ENCODE data around the gene OSBPL10.

OSBPL10 gene

DNA sequence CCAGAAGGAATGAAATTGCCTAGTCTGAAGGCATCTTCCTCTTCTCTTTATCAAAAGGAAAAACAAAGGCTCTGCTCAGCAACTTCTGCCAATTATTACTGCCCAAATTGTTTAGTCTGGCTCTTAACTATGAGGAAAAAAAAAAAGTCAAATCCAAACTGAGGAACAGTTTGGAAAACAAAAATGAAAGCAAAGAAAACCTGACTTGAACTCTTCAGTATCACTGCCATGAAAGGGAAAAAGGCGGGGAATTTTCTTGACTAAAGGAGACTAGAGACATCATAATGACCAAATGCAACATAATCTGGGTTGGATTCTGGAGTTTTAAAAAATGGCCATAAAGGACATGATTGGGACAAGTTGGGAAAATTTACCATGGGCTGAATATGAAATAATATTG lies 292.1 kb downstream of the OSBPL10 start:
- TF ChIP-seq, protein P1, sequence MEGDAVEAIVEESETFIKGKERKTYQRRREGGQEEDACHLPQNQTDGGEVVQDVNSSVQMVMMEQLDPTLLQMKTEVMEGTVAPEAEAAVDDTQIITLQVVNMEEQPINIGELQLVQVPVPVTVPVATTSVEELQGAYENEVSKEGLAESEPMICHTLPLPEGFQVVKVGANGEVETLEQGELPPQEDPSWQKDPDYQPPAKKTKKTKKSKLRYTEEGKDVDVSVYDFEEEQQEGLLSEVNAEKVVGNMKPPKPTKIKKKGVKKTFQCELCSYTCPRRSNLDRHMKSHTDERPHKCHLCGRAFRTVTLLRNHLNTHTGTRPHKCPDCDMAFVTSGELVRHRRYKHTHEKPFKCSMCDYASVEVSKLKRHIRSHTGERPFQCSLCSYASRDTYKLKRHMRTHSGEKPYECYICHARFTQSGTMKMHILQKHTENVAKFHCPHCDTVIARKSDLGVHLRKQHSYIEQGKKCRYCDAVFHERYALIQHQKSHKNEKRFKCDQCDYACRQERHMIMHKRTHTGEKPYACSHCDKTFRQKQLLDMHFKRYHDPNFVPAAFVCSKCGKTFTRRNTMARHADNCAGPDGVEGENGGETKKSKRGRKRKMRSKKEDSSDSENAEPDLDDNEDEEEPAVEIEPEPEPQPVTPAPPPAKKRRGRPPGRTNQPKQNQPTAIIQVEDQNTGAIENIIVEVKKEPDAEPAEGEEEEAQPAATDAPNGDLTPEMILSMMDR (IDR thresholded peaks at IDR 0.05) = no peak
- H3K4me3 ChIP-seq (ENCODE audit: low read depth, low read length) = no peak overlapping the region

DNA sequence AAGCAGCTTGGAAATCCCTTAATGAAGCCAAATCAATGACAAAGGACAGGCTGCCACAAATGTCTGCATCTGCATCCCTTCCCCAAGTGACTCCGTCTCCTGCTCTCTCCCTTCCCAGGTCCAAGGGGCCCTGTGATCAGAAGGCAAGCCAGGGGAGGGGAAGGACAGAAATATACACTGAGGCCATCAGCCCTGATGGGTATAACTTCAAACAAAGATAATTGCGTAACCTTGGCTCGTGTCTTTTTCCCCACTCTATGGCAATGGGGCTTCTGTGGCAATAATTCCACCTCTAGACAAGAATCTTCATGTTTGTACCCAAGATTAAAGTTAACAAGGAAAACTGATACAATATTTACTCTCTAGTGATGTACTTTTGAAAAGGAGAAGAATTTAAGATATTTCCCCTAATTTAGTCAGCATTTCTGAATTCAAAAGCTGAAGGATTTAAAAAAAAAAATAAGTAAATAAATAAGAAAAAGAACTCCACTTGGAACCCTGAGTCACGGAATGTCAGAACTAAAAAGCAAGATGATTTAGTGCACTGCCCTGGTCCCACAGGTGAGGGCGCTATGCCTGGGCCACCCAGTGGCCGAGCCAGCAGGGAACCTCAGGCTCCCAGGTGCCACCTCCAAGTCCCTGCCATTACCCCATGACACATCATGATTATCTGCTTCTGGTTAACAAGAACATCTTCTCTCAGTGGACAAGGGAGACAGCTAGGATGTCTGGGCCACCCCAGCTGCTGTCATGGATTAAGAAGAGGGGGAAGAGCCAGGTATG lies 293.9 kb downstream of the OSBPL10 start:
- no peaks in the 10 kb centered on the region for H3K4me1 ChIP-seq
- H3K4me2 ChIP-seq (ENCODE audit: low read length) = no peak overlapping the region
- no peaks in the 10 kb centered on the region for H3K27me3 ChIP-seq (ENCODE audit: control insufficient read depth, insufficient read depth, low read length)
- H3K36me3 ChIP-seq (ENCODE audit: control insufficient read depth, insufficient read depth, low read length) = no peaks in the 10 kb centered on the region
- no peaks in the 10 kb centered on the region for H3K9me3 ChIP-seq (ENCODE audit: control insufficient read depth, low read length)
- H3K79me2 ChIP-seq = no peaks in the 10 kb centered on the region
- no peak overlapping the region for H3K4me3 ChIP-seq (ENCODE audit: low read depth, low read length)
- no peak overlapping the region for H2AFZ ChIP-seq
- no peak overlapping the region for H3K27ac ChIP-seq
- TF ChIP-seq, protein P1 (IDR thresholded peaks at IDR 0.05) = no peak
- H3K9ac ChIP-seq = no peak overlapping the region

More for the DNA sequence above, 292.1 kb downstream of the OSBPL10 start:
- Histone ChIP-seq H3K9me3 (ENCODE audit: control insufficient read depth, low read length) (no peaks in the 10 kb centered on the region), H3K9ac (no peak overlapping the region), H2AFZ (no peak overlapping the region), H3K27ac (no peak overlapping the region), H3K36me3 (ENCODE audit: control insufficient read depth, insufficient read depth, low read length) (no peaks in the 10 kb centered on the region), H3K4me1 (no peaks in the 10 kb centered on the region), H3K4me2 (ENCODE audit: low read length) (no peak overlapping the region), H3K79me2 (no peaks in the 10 kb centered on the region), H3K27me3 (ENCODE audit: control insufficient read depth, insufficient read depth, low read length) (no peaks in the 10 kb centered on the region)

DNA sequence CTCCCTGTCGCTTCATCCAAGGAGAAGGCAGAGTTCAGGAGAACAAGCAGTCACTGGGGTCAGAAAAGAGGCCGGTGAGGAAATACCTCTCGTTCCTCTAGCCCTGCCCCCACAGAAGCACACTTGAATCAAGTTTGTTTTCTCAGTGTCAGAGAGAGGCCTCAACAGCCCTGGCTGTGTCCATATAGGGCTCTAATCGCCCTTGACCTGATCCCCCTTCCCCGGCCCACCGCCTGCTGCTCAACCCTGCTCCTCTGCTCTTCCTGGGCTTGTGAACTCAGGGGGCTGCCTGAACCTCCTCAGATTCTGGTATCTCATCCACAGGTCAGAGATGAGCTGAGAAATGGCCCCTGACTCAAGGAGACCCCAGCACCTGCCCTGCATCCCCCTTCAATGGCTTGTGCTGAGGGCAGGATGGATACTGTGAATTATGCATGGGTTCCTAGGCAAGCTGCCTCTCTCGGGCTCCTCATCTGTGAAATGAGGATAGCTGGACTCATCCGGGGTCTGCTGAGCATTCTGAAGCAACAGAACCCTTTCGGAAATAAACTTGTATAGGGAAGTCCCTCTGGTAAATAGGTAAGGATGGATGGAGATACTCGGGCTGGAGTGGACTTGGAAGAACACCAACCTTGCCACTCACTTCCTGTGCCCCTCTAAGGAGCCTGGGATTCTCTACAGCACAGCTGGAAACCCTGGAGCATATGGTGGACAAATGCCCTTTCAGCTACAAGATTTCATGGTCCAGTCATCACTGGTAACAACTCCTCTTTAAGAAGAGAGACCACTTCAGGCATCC lies 300.8 kb downstream of the OSBPL10 start:
- Histone ChIP-seq H3K79me2 (no peaks in the 10 kb centered on the region), H2AFZ (no peak overlapping the region), H3K4me2 (ENCODE audit: low read length) (no peak overlapping the region), H3K9me3 (ENCODE audit: control insufficient read depth, low read length) (no peaks in the 10 kb centered on the region), H3K27me3 (ENCODE audit: control insufficient read depth, insufficient read depth, low read length) (no peaks in the 10 kb centered on the region), H3K36me3 (ENCODE audit: control insufficient read depth, insufficient read depth, low read length) (no peaks in the 10 kb centered on the region), H3K4me1 (no peaks in the 10 kb centered on the region), H3K9ac (no peak overlapping the region), H3K4me3 (ENCODE audit: low read depth, low read length) (no peak overlapping the region), H3K27ac (no peak overlapping the region)
- TF ChIP-seq, protein P1 (IDR thresholded peaks at IDR 0.05) = no peak

DNA sequence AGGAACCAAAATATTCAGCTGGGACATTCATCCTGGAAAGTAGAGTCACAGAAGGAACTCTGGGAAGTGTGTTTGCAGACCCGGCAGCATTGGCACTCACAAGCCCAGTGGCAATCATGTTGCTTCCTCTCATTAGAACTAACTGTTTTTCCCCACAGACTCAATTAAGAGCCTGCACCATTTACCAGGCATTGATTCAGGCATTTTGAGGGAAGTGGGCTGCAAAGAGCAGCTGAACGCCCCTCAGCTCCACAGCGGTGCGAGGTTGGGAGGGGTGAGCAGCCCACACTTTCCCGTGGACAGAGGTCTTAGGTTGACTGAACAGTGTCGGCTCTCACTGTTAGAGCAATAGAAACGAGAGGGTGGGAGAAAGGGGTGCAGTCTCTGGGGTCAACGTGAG lies 304.5 kb downstream of the OSBPL10 start:
- no peak overlapping the region for H3K4me2 ChIP-seq (ENCODE audit: low read length)
- no peak overlapping the region for H2AFZ ChIP-seq
- no peaks in the 10 kb centered on the region for H3K9me3 ChIP-seq (ENCODE audit: control insufficient read depth, low read length)
- H3K9ac ChIP-seq = no peak overlapping the region
- no peak overlapping the region for H3K27ac ChIP-seq
- no peaks in the 10 kb centered on the region for H3K27me3 ChIP-seq (ENCODE audit: control insufficient read depth, insufficient read depth, low read length)
- H3K4me1 ChIP-seq = no peaks in the 10 kb centered on the region
- H3K4me3 ChIP-seq (ENCODE audit: low read depth, low read length) = no peak overlapping the region
- H3K79me2 ChIP-seq = no peaks in the 10 kb centered on the region
- TF ChIP-seq, protein P1 (IDR thresholded peaks at IDR 0.05) = no peak
- H3K36me3 ChIP-seq (ENCODE audit: control insufficient read depth, insufficient read depth, low read length) = no peaks in the 10 kb centered on the region

All from parathyroid adenoma (tissue), 2 donors.